Measurements from ENCODE around the gene ARHGEF17.

DNA sequence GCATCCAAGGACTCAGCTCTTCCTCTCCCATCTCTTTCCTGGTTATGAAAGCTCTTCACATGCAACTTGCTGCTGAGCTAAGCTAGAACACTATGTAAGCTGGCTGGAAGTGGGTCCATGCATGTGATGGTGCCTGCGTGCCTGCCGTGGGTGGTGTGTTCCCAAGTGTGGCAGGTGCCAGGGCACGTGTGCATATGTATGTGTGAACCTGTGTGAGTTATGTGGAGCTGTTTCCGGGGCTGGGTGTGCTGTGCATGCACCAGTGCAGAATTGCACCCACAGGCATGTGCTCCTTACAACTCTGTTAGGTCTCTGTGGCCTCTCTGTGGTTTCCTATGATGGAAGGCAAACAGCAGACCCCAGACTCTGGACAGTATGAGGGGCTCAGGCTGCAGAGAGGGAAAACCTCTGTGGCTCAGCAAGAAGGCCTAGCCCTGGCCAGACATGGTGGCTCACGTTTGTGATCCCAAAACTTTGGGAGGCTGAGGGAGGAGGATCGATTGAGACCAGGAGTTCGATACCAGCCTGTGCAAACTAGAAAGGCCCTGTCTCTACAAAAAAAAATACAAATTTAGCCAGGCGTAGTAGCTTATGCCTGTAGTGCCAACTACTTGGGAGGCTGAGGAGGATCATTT lies 40.1 kb upstream of the ARHGEF17 start:
- TF ChIP-seq, protein P1, sequence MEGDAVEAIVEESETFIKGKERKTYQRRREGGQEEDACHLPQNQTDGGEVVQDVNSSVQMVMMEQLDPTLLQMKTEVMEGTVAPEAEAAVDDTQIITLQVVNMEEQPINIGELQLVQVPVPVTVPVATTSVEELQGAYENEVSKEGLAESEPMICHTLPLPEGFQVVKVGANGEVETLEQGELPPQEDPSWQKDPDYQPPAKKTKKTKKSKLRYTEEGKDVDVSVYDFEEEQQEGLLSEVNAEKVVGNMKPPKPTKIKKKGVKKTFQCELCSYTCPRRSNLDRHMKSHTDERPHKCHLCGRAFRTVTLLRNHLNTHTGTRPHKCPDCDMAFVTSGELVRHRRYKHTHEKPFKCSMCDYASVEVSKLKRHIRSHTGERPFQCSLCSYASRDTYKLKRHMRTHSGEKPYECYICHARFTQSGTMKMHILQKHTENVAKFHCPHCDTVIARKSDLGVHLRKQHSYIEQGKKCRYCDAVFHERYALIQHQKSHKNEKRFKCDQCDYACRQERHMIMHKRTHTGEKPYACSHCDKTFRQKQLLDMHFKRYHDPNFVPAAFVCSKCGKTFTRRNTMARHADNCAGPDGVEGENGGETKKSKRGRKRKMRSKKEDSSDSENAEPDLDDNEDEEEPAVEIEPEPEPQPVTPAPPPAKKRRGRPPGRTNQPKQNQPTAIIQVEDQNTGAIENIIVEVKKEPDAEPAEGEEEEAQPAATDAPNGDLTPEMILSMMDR (IDR thresholded peaks at IDR 0.05; ENCODE audit: low read depth, low read length, missing input control): no peak
- TF ChIP-seq TAF1 (conservative IDR thresholded peaks at IDR 0.05) (no peak), RXRA (IDR thresholded peaks at IDR 0.05) (no peak), EGR1 (IDR thresholded peaks at IDR 0.05; ENCODE audit: low read depth in 2 of 2) (no peak), GABPA (IDR thresholded peaks at IDR 0.05 in 1 of 2, conservative IDR thresholded peaks at IDR 0.05 in 1 of 2) (no peak), SP1 (IDR thresholded peaks at IDR 0.05) (no peak), RAD21 (IDR thresholded peaks at IDR 0.05) (no peak), FOXA2 (IDR thresholded peaks at IDR 0.05) (no peak), JUND (IDR thresholded peaks at IDR 0.05) (no peak)
- TF ChIP-seq, protein P2, sequence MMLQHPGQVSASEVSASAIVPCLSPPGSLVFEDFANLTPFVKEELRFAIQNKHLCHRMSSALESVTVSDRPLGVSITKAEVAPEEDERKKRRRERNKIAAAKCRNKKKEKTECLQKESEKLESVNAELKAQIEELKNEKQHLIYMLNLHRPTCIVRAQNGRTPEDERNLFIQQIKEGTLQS (IDR thresholded peaks at IDR 0.05): no peak
- TF ChIP-seq, protein P3, sequence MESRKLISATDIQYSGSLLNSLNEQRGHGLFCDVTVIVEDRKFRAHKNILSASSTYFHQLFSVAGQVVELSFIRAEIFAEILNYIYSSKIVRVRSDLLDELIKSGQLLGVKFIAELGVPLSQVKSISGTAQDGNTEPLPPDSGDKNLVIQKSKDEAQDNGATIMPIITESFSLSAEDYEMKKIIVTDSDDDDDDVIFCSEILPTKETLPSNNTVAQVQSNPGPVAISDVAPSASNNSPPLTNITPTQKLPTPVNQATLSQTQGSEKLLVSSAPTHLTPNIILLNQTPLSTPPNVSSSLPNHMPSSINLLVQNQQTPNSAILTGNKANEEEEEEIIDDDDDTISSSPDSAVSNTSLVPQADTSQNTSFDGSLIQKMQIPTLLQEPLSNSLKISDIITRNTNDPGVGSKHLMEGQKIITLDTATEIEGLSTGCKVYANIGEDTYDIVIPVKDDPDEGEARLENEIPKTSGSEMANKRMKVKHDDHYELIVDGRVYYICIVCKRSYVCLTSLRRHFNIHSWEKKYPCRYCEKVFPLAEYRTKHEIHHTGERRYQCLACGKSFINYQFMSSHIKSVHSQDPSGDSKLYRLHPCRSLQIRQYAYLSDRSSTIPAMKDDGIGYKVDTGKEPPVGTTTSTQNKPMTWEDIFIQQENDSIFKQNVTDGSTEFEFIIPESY (IDR thresholded peaks at IDR 0.05): no peak
- TF ChIP-seq, protein P4, sequence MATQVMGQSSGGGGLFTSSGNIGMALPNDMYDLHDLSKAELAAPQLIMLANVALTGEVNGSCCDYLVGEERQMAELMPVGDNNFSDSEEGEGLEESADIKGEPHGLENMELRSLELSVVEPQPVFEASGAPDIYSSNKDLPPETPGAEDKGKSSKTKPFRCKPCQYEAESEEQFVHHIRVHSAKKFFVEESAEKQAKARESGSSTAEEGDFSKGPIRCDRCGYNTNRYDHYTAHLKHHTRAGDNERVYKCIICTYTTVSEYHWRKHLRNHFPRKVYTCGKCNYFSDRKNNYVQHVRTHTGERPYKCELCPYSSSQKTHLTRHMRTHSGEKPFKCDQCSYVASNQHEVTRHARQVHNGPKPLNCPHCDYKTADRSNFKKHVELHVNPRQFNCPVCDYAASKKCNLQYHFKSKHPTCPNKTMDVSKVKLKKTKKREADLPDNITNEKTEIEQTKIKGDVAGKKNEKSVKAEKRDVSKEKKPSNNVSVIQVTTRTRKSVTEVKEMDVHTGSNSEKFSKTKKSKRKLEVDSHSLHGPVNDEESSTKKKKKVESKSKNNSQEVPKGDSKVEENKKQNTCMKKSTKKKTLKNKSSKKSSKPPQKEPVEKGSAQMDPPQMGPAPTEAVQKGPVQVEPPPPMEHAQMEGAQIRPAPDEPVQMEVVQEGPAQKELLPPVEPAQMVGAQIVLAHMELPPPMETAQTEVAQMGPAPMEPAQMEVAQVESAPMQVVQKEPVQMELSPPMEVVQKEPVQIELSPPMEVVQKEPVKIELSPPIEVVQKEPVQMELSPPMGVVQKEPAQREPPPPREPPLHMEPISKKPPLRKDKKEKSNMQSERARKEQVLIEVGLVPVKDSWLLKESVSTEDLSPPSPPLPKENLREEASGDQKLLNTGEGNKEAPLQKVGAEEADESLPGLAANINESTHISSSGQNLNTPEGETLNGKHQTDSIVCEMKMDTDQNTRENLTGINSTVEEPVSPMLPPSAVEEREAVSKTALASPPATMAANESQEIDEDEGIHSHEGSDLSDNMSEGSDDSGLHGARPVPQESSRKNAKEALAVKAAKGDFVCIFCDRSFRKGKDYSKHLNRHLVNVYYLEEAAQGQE (IDR thresholded peaks at IDR 0.05): no peak
- TF ChIP-seq, protein P5, sequence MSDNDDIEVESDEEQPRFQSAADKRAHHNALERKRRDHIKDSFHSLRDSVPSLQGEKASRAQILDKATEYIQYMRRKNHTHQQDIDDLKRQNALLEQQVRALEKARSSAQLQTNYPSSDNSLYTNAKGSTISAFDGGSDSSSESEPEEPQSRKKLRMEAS (IDR thresholded peaks at IDR 0.05): no peak

Measured in liver (tissue), 3 donors.